ENCODE measurements around the gene DPY19L1.
"Not testable (repeated sequence)": the region's sequence is repeated elsewhere in the genome, so short reads cannot be mapped to it uniquely, and the experiment has no call there.

The DPY19L1 gene

GRCh38 chr7:34916267-34916666 lies 121.0 kb downstream of the DPY19L1 start:
- DNase-seq = no peak

DNA sequence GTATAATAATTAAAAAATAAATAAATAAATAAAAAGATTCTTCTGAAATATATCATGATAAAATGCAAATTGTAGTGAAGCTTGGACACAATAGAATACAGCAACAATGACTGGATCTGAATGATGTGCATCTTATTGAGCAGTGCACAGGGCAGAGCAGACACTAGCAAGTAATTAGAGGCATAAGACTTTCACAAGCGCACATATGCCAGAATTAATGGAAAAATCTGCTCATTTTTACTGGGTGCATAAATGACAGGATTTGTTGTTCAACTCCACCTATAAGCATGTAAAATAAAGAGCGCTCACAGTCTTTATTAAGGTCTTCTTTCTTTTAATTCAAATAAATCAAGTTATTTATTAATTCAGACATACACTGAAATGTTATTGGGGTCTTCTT lies 125.0 kb downstream of the DPY19L1 start:
- no peak for DNase-seq

DNA sequence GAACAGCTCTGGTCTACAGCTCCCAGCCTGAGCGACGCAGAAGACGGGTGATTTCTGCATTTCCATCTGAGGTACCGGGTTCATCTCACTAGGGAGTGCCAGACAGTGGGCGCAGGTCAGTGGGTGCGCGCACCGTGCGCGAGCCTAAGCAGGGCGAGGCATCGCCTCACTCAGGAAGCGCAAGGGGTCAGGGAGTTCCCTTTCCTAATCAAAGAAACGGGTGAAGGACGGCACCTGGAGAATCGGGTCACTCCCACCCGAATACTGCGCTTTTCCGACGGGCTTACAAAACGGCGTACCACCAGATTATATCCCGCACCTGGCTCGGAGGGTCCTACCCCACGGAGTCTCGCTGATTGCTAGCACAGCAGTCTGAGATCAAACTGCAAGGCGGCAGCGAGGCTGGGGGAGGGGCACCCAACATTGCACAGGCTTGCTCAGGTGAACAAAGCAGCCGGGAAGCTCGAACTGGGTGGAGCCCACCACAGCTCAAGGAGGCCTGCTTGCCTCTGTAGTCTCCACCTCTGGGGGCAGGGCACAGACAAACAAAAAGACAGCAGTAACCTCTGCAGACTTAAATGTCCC lies 130.9 kb downstream of the DPY19L1 start:
- DNase-seq = not testable (repeated sequence)

GRCh38 chr7:34904987-34905386 lies 132.3 kb downstream of the DPY19L1 start:
- DNase-seq = no peak

- not testable (repeated sequence) for DNase-seq
Observed at GRCh38 chr7:34903921-34904320, 133.4 kb downstream of the DPY19L1 start.

GRCh38 chr7:34902182-34902581 lies 135.1 kb downstream of the DPY19L1 start:
- no peak for DNase-seq

- DNase-seq = peak; percentile 10
Observed at GRCh38 chr7:34900891-34901513, 136.3 kb downstream of the DPY19L1 start.

- DNase-seq = no peak
Observed at GRCh38 chr7:34895202-34895601, 142.1 kb downstream of the DPY19L1 start.

DNA sequence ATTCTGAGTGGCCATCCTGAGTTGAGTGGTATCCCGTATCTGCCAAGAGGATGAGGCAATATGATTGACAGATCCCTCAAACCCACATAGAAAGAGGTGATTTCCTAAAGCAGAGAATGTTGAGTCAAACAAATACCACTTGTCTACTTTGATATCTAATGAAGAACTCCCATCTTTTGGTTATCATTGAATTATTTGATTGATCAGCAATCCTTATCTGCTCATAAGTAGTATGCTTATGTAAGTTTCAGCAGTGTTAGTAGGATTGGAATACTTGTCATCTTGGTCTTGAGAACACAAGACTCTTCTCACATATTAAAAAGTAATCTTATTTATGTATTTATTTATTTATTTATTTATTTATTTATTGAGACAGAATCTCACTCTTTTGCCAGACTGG lies 147.3 kb downstream of the DPY19L1 start:
- DNase-seq = no peak

DNA sequence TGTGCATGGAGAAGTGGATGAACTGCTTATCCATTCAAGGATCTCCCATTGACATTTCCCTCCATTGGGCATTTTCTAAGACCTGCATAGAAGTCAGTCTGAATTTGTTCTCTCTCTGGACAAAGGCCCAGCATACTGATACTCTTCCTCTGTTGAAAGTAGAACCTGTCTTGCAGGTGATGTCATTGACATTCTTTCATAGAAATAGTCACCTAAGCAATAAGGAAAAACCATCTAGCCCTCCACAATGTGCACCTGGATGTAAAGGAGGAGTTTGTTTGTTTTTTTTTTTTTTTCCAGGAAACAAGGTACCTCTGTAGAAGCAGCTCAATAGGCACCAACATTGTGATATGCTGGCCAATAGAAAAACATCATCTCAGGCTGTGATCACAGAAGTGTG lies 150.4 kb downstream of the DPY19L1 start:
- DNase-seq = no peak

DNA sequence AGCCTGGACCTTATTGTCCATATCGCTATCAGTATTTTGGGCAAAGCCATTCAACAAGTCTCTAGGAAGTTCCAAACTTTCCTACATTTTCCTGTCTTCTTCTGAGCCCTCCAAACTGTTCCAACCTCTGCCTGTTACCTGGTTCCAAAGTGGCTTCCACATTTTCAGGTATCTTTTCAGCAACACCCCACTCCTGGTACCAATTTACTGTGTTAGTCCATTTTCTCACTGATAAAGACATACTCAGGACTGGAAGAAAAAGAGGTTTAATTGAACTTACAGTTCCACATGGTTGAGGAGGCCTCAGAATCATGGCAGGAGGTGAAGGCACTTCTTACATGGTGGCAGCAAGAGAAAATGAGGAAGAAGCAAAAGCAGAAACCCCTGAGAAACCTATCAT lies 153.4 kb downstream of the DPY19L1 start:
- DNase-seq = not testable (repeated sequence)

GRCh38 chr7:34879871-34880270 lies 157.4 kb downstream of the DPY19L1 start:
- no peak for DNase-seq

DNA sequence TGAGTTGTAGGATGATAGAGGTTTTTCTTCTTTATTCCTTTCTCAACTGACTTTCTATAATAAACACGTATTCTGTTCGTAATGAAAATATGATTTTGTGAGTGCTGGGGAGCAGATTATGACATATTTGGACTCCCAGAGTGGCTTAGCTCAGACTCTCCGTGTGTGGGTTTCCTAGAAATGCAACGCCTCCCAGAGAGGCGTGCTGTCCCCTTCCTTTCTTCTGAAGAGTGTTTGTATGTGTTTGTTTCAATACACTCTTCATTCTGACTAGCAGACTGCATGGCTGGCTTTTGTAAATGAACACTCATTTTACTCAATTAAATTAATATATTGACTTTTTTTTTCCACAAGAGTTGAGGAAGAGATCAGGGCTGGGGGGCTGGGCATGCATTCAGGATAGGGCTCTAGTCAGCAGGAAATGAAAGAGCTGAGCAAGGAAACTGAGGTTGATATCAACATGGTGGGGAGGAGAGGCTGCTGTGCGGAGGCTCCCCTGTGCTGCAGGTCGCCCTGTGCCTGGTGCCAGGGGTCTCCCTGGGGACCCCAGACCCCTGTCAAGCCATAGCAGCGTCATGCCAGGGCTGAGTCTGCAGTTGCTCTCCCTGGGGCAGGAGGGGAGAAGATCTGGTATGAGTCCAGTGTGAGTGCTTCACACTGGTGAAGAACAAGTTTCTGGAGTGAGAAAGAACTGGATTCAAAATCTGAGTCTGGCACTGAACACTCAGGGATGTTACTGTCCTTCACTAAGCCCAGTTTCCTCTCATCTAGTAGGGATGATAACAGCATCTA lies 158.1 kb downstream of the DPY19L1 start:
- not testable (repeated sequence) for DNase-seq
